HEK293 (cell line): Measurements from ENCODE around the gene BAIAP2.

Experiments
- ZSCAN30 ChIP-seq: fragments of 450-650 bp; IDR thresholded peaks from 2 replicates; pipeline ENCODE4 v1.5.1; 2018; ENCODE audit warnings: missing biosample characterization, mild to moderate bottlenecking, missing genetic modification characterization, moderate library complexity
- TF ChIP-seq, protein P1 (sequence below): fragments of 450-650 bp; formaldehyde crosslinking; IDR thresholded peaks from 2 replicates; pipeline ENCODE4 v1.5.1; 2016; ENCODE audit warnings: missing biosample characterization, missing genetic modification characterization

DNA sequence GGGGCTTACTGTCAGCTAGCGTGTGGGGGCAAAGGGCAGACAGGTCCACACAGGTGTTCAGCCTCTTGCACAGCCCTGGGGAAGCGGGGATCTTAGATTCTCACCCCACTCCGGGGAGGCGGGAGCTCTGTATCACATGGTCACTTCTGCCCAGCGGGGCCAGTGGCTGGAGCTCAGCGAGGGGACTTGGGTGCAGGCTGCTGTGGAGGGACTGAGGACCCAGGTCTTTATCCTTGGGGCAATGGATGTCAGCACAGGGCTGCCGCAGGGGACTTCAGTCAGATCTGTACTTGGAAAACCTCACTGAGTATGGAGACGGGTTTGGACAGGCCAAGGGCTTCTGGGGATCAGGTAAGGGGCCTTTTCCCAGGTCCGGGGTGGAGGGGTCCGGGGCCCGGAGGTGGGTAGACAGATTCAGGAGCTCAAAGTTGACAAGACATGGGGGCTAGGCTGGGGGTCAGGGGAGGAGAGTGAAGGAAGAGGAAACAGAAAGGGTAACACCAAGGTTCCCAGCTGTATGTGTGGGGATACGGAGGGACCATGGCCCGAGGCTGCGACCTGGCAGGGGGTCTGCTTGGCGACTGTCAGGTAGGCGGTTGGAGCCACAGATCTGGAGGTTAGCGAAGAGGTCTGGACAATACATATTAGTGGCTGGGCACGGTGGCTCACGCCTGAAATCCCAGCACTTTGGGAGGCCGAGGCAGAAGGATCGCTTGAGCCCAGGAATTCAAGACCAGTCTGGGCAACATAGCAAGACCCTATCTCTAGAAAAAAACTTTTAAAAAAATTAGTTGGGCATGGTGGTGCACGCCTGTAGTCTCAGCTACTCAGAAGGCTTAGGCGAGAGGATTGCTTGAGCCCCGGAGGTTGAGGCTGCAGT lies 15.1 kb upstream of the BAIAP2 start:
- TF ChIP-seq ZSCAN30, result no peak
- TF ChIP-seq, protein P1, sequence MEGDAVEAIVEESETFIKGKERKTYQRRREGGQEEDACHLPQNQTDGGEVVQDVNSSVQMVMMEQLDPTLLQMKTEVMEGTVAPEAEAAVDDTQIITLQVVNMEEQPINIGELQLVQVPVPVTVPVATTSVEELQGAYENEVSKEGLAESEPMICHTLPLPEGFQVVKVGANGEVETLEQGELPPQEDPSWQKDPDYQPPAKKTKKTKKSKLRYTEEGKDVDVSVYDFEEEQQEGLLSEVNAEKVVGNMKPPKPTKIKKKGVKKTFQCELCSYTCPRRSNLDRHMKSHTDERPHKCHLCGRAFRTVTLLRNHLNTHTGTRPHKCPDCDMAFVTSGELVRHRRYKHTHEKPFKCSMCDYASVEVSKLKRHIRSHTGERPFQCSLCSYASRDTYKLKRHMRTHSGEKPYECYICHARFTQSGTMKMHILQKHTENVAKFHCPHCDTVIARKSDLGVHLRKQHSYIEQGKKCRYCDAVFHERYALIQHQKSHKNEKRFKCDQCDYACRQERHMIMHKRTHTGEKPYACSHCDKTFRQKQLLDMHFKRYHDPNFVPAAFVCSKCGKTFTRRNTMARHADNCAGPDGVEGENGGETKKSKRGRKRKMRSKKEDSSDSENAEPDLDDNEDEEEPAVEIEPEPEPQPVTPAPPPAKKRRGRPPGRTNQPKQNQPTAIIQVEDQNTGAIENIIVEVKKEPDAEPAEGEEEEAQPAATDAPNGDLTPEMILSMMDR (tag by site-specific recombination), result no peak
